HEK293 (cell line): ENCODE measurements around the gene MARCHF10.
A peak's percentile ranks its signal among the peaks of the same experiment; 100 is the strongest.

Source experiments
- GFI1B ChIP-seq: fragments of 450-650 bp; formaldehyde crosslinking; IDR thresholded peaks from 2 replicates; pipeline ENCODE4 v1.5.1; 2016; ENCODE audit warnings: missing biosample characterization, missing genetic modification characterization
- GLI2 ChIP-seq: fragments of 450-650 bp; formaldehyde crosslinking; IDR thresholded peaks from 2 replicates; pipeline ENCODE4; 2017; ENCODE audit warnings: missing biosample characterization, missing genetic modification characterization, low read depth, borderline replicate concordance
- KLF17 ChIP-seq: fragments of 450-650 bp; formaldehyde crosslinking; IDR thresholded peaks from 2 replicates; pipeline ENCODE4 v1.5.1; 2016; ENCODE audit warnings: missing biosample characterization, missing genetic modification characterization
- MEIS1 ChIP-seq: sonication (generic); formaldehyde crosslinking; IDR thresholded peaks from 2 replicates; pipeline ENCODE4 v1.8.1; 2022; ENCODE audit warnings: missing genetic modification reagents, mild to moderate bottlenecking, borderline replicate concordance
- MYNN ChIP-seq: fragments of 450-650 bp; formaldehyde crosslinking; IDR thresholded peaks from 2 replicates; pipeline ENCODE4 v1.5.1; 2016; ENCODE audit warnings: missing biosample characterization, missing genetic modification characterization, borderline replicate concordance
- PRDM1 ChIP-seq: fragments of 450-650 bp; formaldehyde crosslinking; IDR thresholded peaks from 2 replicates; pipeline ENCODE4; 2016; ENCODE audit warnings: missing biosample characterization, missing genetic modification characterization
- WT1 ChIP-seq: fragments of 450-650 bp; formaldehyde crosslinking; IDR thresholded peaks from 2 replicates; pipeline ENCODE4 v1.5.1; 2016; ENCODE audit warnings: missing biosample characterization, missing genetic modification characterization
- ZBTB17 ChIP-seq: fragments of 450-650 bp; formaldehyde crosslinking; IDR thresholded peaks from 2 replicates; pipeline ENCODE4 v1.5.1; 2016; ENCODE audit warnings: missing biosample characterization, missing genetic modification characterization
- ZBTB21 ChIP-seq: fragments of 450-650 bp; formaldehyde crosslinking; IDR thresholded peaks from 2 replicates; pipeline ENCODE4 v1.5.1; 2017; ENCODE audit warnings: missing biosample characterization, missing genetic modification characterization
- ZBTB26 ChIP-seq: fragments of 450-650 bp; formaldehyde crosslinking; optimal IDR thresholded peaks from 2 replicates; pipeline ENCODE3; 2016; ENCODE audit warnings: missing biosample characterization, mild to moderate bottlenecking, missing genetic modification characterization
- ZBTB49 ChIP-seq: fragments of 450-650 bp; formaldehyde crosslinking; IDR thresholded peaks from 2 replicates; pipeline ENCODE4 v1.5.1; 2016; ENCODE audit warnings: missing biosample characterization, missing genetic modification characterization, low read depth
- ZFP41 ChIP-seq: fragments of 450-650 bp; formaldehyde crosslinking; IDR thresholded peaks from 2 replicates; pipeline ENCODE4 v1.5.1; 2016; ENCODE audit warnings: missing biosample characterization, missing genetic modification characterization, borderline replicate concordance
- ZNF140 ChIP-seq: fragments of 450-650 bp; formaldehyde crosslinking; IDR thresholded peaks from 2 replicates; pipeline ENCODE4 v1.5.1; 2016; ENCODE audit warnings: missing biosample characterization, missing genetic modification characterization
- ZNF24 ChIP-seq: fragments of 450-650 bp; formaldehyde crosslinking; IDR thresholded peaks from 2 replicates; pipeline ENCODE4 v1.5.1; 2016; ENCODE audit warnings: missing biosample characterization, missing genetic modification characterization
- ZNF335 ChIP-seq: fragments of 450-650 bp; formaldehyde crosslinking; conservative IDR thresholded peaks from 2 replicates; pipeline ENCODE4 v1.5.1; 2016; ENCODE audit warnings: missing biosample characterization, missing genetic modification characterization
- ZNF394 ChIP-seq: fragments of 450-650 bp; formaldehyde crosslinking; IDR thresholded peaks from 2 replicates; pipeline ENCODE4 v1.5.1; 2016; ENCODE audit warnings: missing biosample characterization, missing genetic modification characterization, mild to moderate bottlenecking, moderate library complexity, borderline replicate concordance
- ZNF48 ChIP-seq: fragments of 450-650 bp; formaldehyde crosslinking; IDR thresholded peaks from 2 replicates; pipeline ENCODE4 v1.5.1; 2016; ENCODE audit warnings: missing biosample characterization, missing genetic modification characterization
- ZNF785 ChIP-seq: fragments of 450-650 bp; formaldehyde crosslinking; IDR thresholded peaks from 2 replicates; pipeline ENCODE4 v1.5.1; 2016; ENCODE audit warnings: missing biosample characterization, missing genetic modification characterization
- ZSCAN18 ChIP-seq: fragments of 450-650 bp; formaldehyde crosslinking; IDR thresholded peaks from 2 replicates; pipeline ENCODE4 v1.5.1; 2016; ENCODE audit warnings: missing biosample characterization, missing genetic modification characterization
- ZXDB ChIP-seq: fragments of 450-650 bp; formaldehyde crosslinking; IDR thresholded peaks from 2 replicates; pipeline ENCODE4 v1.5.1; 2016; ENCODE audit warnings: missing biosample characterization, missing genetic modification characterization
- TF ChIP-seq, protein P1 (sequence below): fragments of 450-650 bp; formaldehyde crosslinking; IDR thresholded peaks from 2 replicates; pipeline ENCODE4 v1.5.1; 2017; ENCODE audit warnings: missing biosample characterization, missing genetic modification characterization
- TF ChIP-seq, protein P2 (sequence below): fragments of 450-650 bp; formaldehyde crosslinking; IDR thresholded peaks from 2 replicates; pipeline ENCODE4 v1.5.1; 2017; ENCODE audit warnings: missing biosample characterization, mild to moderate bottlenecking, missing genetic modification characterization, moderate library complexity

MARCHF10 gene

DNA sequence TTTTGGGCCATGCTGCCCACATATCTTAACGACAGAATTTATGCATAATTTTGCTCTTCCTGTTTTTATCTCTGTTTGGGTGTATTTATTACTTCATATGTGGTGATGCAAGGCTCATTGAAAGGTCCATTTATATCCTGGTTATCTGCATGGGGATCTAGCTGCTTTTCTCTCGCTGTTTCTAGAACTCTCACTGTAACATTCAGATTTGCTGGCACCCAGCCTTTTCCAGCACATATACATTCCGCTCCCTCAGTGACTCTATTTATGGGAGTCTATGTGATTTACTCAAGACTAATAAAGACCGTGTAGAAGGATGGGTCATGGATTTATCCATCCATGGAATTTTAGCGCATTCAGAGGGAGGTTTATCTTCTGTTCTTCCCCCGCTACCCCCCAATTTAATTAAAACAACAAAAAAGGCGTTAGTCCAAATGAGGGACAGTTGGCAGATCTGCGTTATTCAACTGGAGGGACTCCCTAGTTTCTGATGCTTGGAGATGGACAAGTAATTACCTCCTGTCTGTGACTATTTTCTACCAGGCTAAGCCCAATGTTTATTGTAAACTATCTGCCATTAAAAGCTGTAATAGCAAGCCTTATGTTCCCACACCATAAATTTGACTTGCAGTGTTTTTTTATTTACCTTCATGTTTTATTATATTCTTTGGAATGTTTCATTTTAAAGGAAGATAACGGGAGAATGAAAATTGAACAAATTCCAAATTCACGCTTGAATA, 19.8 kb upstream of the MARCHF10 start (continued):
- TF ChIP-seq ZXDB (tag by site-specific recombination) (no peak), ZNF394 (tag by site-specific recombination) (no peak), GLI2 (tag by site-specific recombination) (no peak), ZBTB26 (no peak), WT1 (tag by site-specific recombination) (peak; percentile 29; the same call in 1 of the 2 replicates), ZNF335 (tag by site-specific recombination) (no peak; the same call in 1 of the 2 replicates), ZNF48 (tag by site-specific recombination) (no peak), ZFP41 (no peak), ZBTB17 (tag by site-specific recombination) (peak; percentile 45; the same call in 1 of the 2 replicates), ZNF24 (tag by site-specific recombination) (no peak), ZBTB21 (no peak), ZSCAN18 (tag by site-specific recombination) (no peak), ZNF140 (tag by site-specific recombination) (peak; percentile 67; the same call in 1 of the 2 replicates), MYNN (tag by site-specific recombination) (no peak), KLF17 (tag by site-specific recombination) (no peak), ZNF785 (tag by site-specific recombination) (no peak), PRDM1 (tag by site-specific recombination) (peak; percentile 39; the same call in 1 of the 2 replicates), MEIS1 (no peak), GFI1B (tag by site-specific recombination) (peak; percentile 66; the same call in 1 of the 2 replicates), ZBTB49 (tag by site-specific recombination) (no peak)
- TF ChIP-seq, protein P1, sequence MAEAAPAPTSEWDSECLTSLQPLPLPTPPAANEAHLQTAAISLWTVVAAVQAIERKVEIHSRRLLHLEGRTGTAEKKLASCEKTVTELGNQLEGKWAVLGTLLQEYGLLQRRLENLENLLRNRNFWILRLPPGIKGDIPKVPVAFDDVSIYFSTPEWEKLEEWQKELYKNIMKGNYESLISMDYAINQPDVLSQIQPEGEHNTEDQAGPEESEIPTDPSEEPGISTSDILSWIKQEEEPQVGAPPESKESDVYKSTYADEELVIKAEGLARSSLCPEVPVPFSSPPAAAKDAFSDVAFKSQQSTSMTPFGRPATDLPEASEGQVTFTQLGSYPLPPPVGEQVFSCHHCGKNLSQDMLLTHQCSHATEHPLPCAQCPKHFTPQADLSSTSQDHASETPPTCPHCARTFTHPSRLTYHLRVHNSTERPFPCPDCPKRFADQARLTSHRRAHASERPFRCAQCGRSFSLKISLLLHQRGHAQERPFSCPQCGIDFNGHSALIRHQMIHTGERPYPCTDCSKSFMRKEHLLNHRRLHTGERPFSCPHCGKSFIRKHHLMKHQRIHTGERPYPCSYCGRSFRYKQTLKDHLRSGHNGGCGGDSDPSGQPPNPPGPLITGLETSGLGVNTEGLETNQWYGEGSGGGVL (tag by site-specific recombination): peak; percentile 49; the same call in 1 of the 2 replicates
- TF ChIP-seq, protein P2, sequence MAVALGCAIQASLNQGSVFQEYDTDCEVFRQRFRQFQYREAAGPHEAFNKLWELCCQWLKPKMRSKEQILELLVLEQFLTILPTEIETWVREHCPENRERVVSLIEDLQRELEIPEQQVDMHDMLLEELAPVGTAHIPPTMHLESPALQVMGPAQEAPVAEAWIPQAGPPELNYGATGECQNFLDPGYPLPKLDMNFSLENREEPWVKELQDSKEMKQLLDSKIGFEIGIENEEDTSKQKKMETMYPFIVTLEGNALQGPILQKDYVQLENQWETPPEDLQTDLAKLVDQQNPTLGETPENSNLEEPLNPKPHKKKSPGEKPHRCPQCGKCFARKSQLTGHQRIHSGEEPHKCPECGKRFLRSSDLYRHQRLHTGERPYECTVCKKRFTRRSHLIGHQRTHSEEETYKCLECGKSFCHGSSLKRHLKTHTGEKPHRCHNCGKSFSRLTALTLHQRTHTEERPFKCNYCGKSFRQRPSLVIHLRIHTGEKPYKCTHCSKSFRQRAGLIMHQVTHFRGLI: no peak
